Activated naive CD8-positive, alpha-beta T cell treated with anti-CD3 and anti-CD28 coated beads, Interleukin-2, amount 50 U/mL, for 16 hours (primary cell): ENCODE results near the gene GALNT10.
"Not testable (repeated sequence)": the region's sequence is repeated elsewhere in the genome, so short reads cannot be mapped to it uniquely, and the experiment has no call there.

Experiments used
- DNase-seq: peaks from one replicate; pipeline ENCODE4 v3.0.0-alpha.2; 2020; ENCODE audit warnings: low read depth, low spot score

The GALNT10 gene, protein sequence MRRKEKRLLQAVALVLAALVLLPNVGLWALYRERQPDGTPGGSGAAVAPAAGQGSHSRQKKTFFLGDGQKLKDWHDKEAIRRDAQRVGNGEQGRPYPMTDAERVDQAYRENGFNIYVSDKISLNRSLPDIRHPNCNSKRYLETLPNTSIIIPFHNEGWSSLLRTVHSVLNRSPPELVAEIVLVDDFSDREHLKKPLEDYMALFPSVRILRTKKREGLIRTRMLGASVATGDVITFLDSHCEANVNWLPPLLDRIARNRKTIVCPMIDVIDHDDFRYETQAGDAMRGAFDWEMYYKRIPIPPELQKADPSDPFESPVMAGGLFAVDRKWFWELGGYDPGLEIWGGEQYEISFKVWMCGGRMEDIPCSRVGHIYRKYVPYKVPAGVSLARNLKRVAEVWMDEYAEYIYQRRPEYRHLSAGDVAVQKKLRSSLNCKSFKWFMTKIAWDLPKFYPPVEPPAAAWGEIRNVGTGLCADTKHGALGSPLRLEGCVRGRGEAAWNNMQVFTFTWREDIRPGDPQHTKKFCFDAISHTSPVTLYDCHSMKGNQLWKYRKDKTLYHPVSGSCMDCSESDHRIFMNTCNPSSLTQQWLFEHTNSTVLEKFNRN

GRCh38 chr5:154190595-154191304 lies at the start of gene GALNT10:
GALNT10 (plus strand) TSS chr5:154190733; CDS start chr5:154190867, 134 bp downstream.
- no peak for DNase-seq

DNA sequence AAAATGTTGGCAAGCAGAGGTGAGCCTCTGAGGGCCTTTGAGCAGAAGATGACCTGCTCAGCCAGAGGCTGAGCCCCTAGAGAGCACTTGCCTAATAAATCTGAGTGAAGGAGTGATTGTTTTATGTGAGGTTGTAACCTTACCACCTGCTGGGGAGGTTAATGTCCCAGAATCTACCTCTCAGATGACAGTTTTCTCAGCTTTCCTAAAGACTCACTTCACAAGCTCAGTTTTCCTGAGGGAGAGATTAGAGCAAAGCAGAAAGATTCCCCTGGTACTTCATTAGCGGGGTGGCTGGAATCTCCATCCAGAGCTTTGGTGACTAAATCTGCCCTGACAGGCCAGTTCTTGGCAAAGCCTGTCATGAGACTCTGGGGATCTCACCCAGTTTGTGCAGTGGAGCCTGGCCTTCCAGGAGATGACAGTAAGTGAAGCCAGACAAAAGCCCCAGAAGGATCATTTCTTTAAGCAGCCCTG lies 48.8 kb upstream of the GALNT10 start:
- no peak for DNase-seq

DNA sequence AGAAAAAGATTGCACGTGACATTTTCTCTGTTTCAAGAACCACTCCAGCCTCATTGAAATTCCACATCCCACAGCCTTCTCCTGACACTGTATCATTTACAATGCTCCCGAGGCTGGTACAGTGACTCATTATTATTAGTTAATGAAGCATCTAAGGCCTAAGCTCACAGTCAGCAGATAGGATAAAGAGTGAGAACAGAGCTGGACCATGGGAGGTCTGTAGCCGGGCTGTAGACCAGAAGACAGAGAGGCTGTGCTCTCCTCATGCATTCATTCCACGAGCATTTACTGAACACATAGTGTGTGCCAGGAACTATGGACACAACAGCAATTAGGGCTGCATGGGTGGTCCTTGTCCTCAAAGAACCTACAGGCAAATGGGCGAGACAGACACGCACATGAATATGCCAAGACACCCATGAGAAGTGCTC lies 47.3 kb upstream of the GALNT10 start:
- DNase-seq: no peak

- DNase-seq: no peak
Observed at GRCh38 chr5:154145268-154145667, 45.3 kb upstream of the GALNT10 start.

GRCh38 chr5:154146409-154146808 lies 44.1 kb upstream of the GALNT10 start:
- no peak for DNase-seq

DNA sequence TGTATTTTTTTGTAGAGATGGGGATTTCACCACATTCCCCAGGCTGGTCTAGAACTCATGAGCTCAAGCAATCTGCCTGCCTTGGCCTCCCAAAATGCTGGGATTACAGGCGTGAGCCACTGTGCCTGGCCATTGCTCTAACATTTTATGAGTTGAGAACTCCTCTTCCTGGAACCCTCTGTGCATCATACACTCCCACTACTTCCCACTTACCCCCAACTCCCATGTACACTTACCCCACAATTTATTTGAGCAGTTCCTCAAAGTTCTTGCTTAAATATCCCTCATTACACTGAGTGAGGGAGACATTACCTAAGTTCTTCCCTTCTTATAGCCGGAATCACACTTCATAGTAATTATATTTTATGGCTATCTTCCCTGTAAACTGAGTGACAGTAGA lies 42.9 kb upstream of the GALNT10 start:
- DNase-seq: no peak

DNA sequence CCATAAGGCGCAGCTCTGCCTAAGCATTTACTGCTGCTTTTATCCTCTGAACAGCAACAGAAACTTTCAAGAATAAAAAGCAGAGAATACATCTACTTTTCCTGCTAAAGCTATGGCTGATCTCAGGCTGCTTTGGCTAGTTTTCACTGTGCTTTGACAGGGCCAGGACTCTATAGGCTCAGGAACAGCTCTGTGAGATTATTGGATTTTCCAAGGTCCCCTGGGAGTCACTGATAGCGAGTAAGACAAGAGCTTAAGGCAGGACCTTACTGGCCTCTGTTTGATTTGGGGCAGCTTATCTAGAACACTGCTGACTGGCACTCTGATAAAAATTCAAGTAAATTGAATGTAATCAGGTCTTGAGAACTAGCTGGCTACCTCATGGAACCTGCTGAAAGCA lies 40.1 kb upstream of the GALNT10 start:
- not testable (repeated sequence) for DNase-seq

DNA sequence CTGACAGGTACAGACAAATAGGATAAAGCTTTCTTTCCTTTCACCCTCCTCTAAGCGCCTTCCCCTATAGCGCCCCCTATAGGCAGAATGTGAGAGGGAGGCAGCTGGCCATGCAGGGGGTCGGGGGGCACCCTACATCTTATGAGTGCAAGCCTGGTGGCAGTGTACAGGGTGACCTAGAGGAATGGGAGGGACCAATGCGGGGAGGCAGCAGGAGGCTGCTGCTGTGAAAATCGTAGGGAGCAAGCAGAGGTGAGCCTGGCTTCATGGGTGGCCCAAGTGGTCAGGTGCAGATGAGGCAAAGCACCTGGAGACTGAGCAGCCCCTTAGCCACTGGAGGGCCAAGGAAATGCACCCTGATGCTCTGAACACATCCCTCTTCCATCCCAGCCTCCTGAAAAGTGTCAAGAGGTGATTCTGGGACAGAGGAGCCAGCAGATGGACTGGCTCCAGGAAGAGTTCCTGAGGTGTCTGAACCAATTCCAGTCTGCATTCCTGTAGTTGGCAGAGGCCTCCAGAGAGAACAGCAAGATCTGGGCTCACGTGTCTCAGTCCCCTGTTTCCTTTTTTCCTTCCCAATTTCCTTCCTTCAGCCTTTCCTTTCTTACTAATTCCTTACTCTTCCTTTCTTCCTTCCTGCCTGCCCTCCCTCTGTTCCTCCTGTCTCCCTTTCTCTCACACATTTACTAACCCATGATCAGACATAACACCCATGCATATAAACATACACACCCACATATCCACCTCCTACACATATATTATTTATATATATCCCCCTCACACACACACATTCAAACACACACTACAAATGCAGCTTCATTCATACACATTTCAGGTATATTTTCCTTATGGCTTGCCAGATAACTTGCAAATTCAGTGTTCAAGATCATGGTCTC lies 32.8 kb upstream of the GALNT10 start:
- no peak for DNase-seq

- no peak for DNase-seq
Observed at GRCh38 chr5:154158379-154158737, 32.2 kb upstream of the GALNT10 start.

GRCh38 chr5:154159343-154159742 lies 31.2 kb upstream of the GALNT10 start:
- DNase-seq: no peak

- DNase-seq: no peak
Observed at GRCh38 chr5:154162539-154163151, 27.9 kb upstream of the GALNT10 start.

GRCh38 chr5:154163327-154164248 lies 26.9 kb upstream of the GALNT10 start:
- no peak for DNase-seq

DNA sequence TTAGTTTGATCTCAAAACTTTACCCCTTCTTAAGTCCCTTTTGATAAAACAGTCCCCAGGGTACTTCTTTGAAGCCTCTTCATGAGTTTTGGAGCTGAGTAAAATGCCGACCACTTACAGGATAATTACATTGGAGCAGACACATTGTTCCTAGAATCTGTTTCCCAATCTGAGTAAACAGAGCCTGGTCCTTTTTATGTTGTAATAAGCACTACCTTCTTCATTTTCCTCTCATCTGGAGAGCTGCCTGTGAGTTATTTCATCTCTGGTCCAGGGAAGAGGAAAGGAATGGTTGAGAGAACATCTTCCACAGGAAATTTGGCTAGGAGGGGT lies 26.3 kb upstream of the GALNT10 start:
- DNase-seq: no peak

DNA sequence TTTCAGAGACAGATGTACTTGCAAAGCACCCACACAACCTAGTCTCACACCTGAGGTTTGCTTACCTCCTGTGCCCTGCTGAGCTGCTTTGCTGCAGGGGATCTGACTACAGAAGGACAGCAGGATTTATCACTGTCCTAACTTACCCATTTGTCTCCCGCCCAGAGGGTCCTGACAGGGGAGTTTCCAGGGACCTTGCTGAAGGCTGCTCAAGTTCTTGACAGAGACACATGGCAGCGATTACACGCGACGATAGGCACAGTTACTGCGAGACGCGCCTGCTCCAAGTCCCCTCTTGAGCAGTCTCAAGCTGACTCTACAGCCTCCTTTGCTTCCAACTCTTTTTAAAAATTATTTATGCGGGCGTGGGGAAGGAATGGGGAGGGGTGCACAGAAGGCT lies 24.6 kb upstream of the GALNT10 start:
- DNase-seq: no peak

- no peak for DNase-seq
Observed at GRCh38 chr5:154166901-154167791, 23.4 kb upstream of the GALNT10 start.

GRCh38 chr5:154168395-154168794 lies 22.1 kb upstream of the GALNT10 start:
- no peak for DNase-seq

- DNase-seq: no peak
Observed at GRCh38 chr5:154172785-154173184, 17.7 kb upstream of the GALNT10 start.

DNA sequence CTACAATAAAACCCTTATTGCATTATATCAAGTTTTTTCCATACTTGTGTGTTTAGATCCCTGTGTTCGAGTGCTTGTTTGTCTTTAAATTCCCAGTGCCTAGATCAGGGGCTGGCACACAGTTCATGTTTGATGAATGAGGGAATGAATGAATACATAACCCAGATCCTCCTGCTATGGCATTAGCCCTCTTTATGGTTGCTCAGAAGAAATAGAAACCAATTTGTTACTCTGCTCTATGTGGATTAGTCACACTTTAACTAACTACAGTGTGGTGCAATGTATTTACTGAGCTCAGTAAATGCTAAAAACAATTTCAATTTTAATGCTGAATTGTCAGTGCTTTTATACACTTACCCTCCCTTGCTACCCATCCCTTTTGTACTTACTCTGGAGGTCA lies 16.4 kb upstream of the GALNT10 start:
- no peak for DNase-seq

DNA sequence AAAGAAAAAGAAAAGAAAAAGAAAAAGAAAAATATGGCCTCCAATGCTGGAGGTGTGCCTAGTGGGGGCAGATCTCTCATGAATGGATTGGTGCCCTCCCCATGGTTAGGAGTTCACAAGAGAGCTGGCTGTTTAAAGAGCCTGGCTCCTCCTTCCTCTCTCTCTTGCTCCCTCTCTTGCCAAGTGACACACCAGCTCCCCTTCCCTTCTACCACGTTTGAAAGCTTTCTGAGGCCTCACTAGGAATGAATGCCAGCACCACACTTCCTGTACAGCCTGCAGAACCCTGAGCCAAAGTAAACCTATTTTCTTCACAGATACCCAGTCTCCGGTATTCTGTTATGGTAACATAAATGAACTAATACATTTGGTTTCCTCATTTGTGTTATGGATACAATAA lies 14.4 kb upstream of the GALNT10 start:
- DNase-seq: no peak
